ENCODE measurements around the gene XRN2. TPM values are rescaled to one million over a fixed set of nuclear protein-coding genes. Genes with fewer than 3 reads are reported as not detected.

Gene XRN2
- total and polyA plus RNA-seq, 2 of the 13 experiments (the other 11 are each of a cell fraction or from before 2014, with no cell fraction given): 90.3 to 171 TPM

DNA sequence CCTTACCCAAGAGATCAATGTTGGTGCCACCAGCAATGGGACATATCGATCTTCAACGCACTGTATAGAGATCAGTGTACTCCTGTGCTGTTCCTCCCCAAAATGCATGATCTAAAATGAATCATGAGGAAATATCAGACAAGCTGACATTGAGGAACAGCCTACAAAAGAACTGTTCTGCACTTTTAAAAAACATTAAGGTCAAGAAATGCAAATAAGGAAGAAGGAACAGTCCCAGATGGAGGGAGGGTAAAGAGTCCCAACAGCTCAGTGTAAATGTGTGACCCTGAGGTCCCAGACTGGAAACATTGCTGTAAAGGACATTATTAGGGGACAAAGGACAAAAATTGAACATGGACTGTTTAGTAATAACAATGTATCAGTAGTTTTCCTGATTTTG lies 24.3 kb upstream of the XRN2 start (continued):
- TF ChIP-seq, protein P1, sequence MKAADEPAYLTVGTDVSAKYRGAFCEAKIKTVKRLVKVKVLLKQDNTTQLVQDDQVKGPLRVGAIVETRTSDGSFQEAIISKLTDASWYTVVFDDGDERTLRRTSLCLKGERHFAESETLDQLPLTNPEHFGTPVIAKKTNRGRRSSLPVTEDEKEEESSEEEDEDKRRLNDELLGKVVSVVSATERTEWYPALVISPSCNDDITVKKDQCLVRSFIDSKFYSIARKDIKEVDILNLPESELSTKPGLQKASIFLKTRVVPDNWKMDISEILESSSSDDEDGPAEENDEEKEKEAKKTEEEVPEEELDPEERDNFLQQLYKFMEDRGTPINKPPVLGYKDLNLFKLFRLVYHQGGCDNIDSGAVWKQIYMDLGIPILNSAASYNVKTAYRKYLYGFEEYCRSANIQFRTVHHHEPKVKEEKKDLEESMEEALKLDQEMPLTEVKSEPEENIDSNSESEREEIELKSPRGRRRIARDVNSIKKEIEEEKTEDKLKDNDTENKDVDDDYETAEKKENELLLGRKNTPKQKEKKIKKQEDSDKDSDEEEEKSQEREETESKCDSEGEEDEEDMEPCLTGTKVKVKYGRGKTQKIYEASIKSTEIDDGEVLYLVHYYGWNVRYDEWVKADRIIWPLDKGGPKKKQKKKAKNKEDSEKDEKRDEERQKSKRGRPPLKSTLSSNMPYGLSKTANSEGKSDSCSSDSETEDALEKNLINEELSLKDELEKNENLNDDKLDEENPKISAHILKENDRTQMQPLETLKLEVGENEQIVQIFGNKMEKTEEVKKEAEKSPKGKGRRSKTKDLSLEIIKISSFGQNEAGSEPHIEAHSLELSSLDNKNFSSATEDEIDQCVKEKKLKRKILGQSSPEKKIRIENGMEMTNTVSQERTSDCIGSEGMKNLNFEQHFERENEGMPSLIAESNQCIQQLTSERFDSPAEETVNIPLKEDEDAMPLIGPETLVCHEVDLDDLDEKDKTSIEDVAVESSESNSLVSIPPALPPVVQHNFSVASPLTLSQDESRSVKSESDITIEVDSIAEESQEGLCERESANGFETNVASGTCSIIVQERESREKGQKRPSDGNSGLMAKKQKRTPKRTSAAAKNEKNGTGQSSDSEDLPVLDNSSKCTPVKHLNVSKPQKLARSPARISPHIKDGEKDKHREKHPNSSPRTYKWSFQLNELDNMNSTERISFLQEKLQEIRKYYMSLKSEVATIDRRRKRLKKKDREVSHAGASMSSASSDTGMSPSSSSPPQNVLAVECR (CRISPR knock-in tag; IDR thresholded peaks at IDR 0.05; ENCODE audit: borderline replicate concordance): no peak

DNA sequence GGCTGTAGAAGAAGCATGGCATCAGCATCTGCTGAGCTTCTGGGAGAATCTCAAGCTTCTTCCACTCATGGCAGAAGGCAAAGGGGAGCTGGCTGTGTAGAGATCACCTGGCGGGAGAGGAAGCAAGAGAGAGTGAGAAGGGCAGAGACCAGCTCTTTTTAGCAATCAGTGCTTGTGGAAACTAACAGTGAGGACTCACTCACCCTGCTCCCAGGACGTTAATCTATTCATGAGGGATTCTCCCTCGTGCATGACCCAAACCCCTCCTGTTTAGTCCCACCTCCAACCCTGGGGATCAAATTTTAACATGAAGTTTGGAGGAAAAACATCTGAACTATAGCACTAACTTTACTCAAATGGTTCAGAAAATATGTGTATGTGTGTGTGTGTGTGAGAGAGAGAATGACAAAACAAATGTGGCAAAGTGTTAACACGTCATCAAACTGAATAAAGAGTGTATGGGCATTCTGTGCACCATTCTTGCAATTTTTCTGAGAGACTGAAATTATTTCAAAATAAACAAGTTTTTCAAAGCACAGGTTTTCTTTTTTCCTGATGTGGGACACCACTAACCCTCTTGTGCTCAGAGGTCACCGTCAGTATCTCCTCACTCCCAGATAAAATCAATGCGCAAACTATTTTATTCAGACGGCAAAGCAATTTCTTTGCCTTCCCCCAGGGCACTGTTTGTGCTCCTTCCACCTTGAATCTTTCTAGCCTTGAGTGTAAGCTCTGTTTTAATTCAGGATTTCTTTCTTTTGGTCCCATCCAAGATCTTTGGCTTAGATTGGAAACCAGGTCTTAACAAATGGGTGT lies 23.2 kb upstream of the XRN2 start:
- in situ Hi-C loops (cut with HindIII; ENCODE audit: extremely low pct_ligation_motif_present, low pct_unique_long_range_greater_than_20kb) (no loop called here), intact Hi-C loops (cut with micrococcal nuclease; ENCODE audit: unreplicated experiment) (no loop called here)
- Histone ChIP-seq H3K9ac (ENCODE audit: insufficient read depth, low read depth, low read length) (no peak overlapping the region), H3K79me2 (ENCODE audit: insufficient read depth, low read length) (no peaks in the 10 kb centered on the region), H4K20me1 (ENCODE audit: insufficient read depth, low read length) (no peaks in the 10 kb centered on the region), H3K9me3 (ENCODE audit: low read length) (no peaks in the 10 kb centered on the region), H3K36me3 (replicated peaks in 1 of 2; ENCODE audit: control insufficient read depth in 1 of 2, insufficient read depth in 2 of 2, low read length in 2 of 2) (no peaks in the 10 kb centered on the region), H3K27me3 (ENCODE audit: control insufficient read depth in 1 of 2, insufficient read depth in 2 of 2, low read length in 2 of 2) (no peaks in the 10 kb centered on the region), H3K4me2 (ENCODE audit: low read depth, low read length) (peak overlapping the region; percentile 49), H3K4me3 (replicated peaks in 1 of 3; ENCODE audit: insufficient read depth in 1 of 3, low read depth in 2 of 3, low read length in 3 of 3) (peak overlapping the region in 1 of 3 experiments; percentile 30; a peak in 1 of 6 replicates), H2AFZ (ENCODE audit: low read length) (no peak overlapping the region), H3K27ac (ENCODE audit: extremely low read length, insufficient read depth, low read length) (no peak overlapping the region), H3K4me1 (ENCODE audit: insufficient read depth, low read length) (peaks cover 27% of the 10 kb centered on the region)
- DNase-seq (ENCODE audit: low spot score) (no peak), ATAC-seq (peak; percentile 60), FAIRE-seq (no peak)
- CTCF ChIA-PET (ENCODE audit: low intra/inter-chr PET ratio, low total read pairs): no interaction called here
- WGBS (ENCODE audit: low lambda C conversion rate): 17% methylated on average over 7 of the region's 7 CpGs
- BruUV-seq (replicated peaks): no TSS peak
- POLR2A ChIA-PET: interaction anchor here (1.6 kb wide), 1 partner anchor 23 kb away, joined by 9 read pairs; the partner anchor contains the start of gene XRN2
- TF ChIP-seq FOXJ3 (CRISPR knock-in tag; IDR thresholded peaks at IDR 0.05; ENCODE audit: borderline replicate concordance): no peak
- TF ChIP-seq, protein P2, sequence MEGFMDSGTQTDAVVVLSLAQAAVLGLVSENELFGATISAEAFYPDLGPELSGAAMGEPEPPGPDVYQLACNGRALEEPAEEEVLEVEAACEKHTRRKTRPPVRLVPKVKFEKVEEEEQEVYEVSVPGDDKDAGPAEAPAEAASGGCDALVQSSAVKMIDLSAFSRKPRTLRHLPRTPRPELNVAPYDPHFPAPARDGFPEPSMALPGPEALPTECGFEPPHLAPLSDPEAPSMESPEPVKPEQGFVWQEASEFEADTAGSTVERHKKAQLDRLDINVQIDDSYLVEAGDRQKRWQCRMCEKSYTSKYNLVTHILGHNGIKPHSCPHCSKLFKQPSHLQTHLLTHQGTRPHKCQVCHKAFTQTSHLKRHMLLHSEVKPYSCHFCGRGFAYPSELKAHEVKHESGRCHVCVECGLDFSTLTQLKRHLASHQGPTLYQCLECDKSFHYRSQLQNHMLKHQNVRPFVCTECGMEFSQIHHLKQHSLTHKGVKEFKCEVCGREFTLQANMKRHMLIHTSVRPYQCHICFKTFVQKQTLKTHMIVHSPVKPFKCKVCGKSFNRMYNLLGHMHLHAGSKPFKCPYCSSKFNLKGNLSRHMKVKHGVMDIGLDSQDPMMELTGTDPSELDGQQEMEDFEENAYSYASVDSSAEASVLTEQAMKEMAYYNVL (CRISPR knock-in tag; IDR thresholded peaks at IDR 0.05; ENCODE audit: borderline replicate concordance): peak; percentile 16; the same call in 1 of the 2 replicates
- TF ChIP-seq PHF21A (CRISPR knock-in tag; IDR thresholded peaks at IDR 0.05): peak; percentile 26; the same call in 1 of the 2 replicates
- no peak for TF ChIP-seq SATB2 (CRISPR knock-in tag; IDR thresholded peaks at IDR 0.05)
- TF ChIP-seq ZC3H13 (CRISPR knock-in tag; IDR thresholded peaks at IDR 0.05): no peak
- TF ChIP-seq ZNF570 (CRISPR knock-in tag; IDR thresholded peaks at IDR 0.05; ENCODE audit: borderline replicate concordance): no peak
- peak; percentile 47; the same call in 1 of the 2 replicates for TF ChIP-seq ATF1 (CRISPR knock-in tag; IDR thresholded peaks at IDR 0.05)
- no peak for TF ChIP-seq ZFAT (CRISPR knock-in tag; conservative IDR thresholded peaks at IDR 0.05)
- TF ChIP-seq NAIF1 (CRISPR knock-in tag; IDR thresholded peaks at IDR 0.05; ENCODE audit: borderline replicate concordance): no peak
- TF ChIP-seq, protein P3, sequence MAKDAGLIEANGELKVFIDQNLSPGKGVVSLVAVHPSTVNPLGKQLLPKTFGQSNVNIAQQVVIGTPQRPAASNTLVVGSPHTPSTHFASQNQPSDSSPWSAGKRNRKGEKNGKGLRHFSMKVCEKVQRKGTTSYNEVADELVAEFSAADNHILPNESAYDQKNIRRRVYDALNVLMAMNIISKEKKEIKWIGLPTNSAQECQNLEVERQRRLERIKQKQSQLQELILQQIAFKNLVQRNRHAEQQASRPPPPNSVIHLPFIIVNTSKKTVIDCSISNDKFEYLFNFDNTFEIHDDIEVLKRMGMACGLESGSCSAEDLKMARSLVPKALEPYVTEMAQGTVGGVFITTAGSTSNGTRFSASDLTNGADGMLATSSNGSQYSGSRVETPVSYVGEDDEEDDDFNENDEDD (CRISPR knock-in tag; IDR thresholded peaks at IDR 0.05; ENCODE audit: borderline replicate concordance): 0 out of 2 replicates have a peak, but pooled peaks have one; percentile 8
- TF ChIP-seq CREB1 (IDR thresholded peaks at IDR 0.05): peak; percentile 87
- TF ChIP-seq CREB1 (CRISPR knock-in tag; IDR thresholded peaks at IDR 0.05): no peak
- no peak for TF ChIP-seq ZIK1 (CRISPR knock-in tag; IDR thresholded peaks at IDR 0.05; ENCODE audit: borderline replicate concordance, low read depth)
- TF ChIP-seq ZSCAN20 (CRISPR knock-in tag; IDR thresholded peaks at IDR 0.05; ENCODE audit: borderline replicate concordance): no peak

All from HepG2 (cell line).